Retina (tissue), 1 donor: ENCODE results near the gene CDK5RAP1.
"Not testable (repeated sequence)": the region's sequence is repeated elsewhere in the genome, so short reads cannot be mapped to it uniquely, and the experiment has no call there.

Experiments
- DNase-seq: peaks from one replicate; pipeline ENCODE4 v3.0.0-alpha.2; 2016

CDK5RAP1 gene

DNA sequence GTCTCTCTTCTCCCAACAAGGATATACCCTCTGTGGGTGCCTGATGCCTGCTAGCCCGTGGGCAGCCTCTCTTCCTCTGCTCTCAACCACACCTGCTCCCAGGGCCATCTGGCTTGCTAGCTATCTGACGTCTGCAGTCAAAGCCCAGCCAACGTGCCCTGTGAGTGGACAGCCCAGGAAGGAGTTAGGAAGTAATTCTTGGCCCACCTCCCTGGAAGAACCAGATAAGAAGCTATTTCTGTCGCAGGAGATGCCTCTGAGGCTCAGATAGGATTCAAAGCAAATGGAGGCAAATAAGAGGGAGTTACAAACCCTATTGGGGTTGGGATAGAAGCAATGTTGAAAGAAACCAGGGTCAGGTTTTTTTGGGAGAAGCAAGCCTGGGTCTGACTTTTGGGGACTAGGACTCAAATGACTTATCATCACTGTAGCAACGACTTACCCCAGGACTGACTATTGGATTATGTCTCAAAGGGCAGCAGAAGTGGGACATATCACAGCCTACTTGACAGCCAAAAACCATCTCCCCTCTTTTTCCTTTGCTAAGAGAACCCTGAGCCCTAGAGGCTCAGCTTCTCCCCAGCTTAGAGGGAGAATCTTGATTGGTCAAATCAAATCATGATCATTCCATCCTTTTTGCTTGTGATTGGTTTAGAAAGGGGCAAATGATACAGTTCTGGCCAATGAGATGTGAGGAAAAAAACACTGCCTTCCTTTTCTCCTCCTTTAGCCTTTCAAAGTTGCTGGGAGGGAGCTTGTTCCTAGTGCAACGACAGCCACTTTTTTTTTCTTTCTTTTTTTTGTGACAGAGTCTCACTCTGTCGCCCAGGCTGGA, 18.0 kb upstream of the CDK5RAP1 start:
- no peak for DNase-seq

DNA sequence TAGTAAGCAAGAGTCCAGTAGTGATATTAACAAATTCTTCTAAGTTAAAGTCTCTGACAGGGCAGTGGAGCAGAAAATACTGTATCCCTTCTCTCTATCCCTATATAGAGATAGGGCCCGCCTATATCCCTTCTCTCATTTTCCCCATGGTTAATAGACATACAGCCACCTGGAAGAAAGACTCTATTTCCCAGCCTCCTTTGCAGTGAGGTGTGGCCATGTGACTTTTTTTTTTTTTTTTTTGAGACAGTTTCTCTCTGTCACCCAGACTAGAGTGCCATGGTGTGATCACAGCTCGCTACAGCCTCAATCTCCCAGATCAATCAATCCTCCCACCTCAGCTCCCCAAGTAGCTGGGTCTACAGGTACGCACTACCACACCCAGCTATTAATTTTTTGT, 16.7 kb upstream of the CDK5RAP1 start:
- no peak for DNase-seq

DNA sequence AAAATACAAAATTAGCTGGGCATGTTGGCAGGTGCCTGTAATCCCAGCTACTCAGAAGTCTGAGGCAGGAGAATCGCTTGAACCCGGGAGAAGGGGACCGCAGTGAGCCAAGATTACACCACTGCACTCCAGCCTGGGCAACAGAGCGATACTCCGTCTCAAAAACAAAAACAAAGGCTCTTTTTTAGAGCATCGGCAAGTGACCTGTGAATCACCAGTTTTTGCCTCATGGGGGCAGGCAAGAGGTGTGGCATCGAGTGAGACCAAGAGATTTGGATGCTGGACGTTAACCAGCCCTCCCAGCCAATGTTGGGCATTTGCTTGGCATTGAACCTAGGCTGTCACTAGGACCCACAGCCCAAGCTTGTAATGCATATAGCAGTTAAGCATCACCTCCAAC, 14.6 kb upstream of the CDK5RAP1 start:
- peak; percentile 19 for DNase-seq

DNA sequence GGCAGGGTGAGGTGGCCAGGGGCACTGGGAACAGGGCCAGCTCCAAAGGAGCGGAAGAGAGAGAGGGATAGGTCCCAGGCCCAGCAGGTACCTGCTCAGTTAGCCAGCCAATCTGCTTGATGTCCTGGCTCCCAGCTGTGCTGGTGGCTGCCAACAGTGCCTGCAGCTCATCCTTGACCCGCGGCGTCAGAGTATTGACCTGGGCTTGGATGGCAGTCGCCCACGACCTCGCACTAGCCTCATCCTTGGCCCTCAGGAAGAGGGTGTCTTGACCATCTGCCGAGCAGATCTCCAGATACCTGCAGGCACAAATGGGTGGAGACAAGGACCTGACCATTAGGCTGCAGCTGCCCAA, 11.1 kb upstream of the CDK5RAP1 start:
- DNase-seq = no peak

DNA sequence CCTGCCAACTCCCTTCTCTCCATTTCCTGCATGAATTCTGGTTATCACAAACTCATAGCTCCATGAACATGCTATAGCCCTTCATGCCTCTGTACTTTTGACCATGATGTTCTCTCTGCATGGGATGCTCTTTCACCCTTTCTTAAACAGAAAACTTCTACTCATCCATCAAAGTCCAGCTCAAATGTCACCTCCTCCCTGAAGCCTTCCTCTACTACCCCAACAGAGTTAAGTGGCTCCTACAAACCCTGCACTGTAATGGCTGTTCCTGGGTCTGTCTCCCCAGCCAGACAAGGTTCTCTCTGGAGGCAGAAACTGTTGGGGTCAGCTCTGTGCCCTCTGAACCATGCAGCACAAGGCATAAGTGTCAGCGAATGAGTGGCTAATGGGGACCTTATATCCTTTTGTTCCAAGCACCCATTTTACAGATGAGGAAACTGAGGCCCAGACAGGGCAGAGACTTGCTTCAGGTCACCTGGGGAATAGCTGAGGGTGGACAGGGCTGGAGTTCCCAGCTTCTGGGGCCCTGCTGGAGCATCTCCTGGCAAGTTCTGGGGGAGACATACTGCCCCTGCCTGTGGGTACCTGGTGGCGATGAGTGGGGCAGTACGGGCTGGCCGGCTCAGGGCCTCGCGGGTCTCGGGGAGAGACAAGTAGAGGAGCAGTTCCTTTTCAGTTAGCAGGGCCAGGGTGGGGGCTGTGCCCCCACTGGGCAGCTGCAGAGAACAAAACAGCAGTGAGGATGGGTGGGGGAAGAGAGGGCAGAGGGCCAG, 10.6 kb upstream of the CDK5RAP1 start:
- DNase-seq = no peak

GRCh38 chr20:33411242-33411641, 9.9 kb upstream of the CDK5RAP1 start:
- DNase-seq = no peak

DNA sequence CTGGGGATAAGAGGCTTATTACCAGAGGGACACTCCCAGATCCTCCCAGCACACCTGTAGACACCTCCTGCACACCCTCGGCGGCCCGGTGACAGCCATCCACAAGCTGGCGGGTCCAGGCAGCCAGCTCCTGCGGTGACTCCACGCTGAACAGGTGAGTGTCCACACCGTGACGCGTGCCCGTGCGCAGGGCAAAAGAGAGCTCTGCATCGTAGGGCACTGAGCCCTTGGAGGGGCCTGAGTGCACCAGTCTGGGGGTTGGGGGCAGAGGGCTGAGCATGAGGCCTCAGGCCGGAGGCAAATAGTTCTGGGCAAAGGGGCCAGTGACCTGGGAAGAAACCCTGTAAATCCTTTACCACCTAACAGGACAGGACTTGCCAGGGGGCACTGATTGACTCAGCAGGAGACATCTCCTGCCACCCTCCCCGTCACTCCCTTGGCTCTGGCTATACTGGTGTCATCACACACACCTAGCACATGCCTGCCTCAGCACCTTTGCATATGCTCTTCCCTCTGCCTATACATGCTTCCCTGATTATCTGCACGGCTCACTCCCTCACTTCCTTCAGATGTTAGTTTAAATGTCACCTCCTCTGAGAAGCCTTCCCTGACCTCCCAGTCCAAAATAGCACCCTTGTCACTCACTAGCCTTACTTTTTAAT, 8.9 kb upstream of the CDK5RAP1 start:
- no peak for DNase-seq

DNA sequence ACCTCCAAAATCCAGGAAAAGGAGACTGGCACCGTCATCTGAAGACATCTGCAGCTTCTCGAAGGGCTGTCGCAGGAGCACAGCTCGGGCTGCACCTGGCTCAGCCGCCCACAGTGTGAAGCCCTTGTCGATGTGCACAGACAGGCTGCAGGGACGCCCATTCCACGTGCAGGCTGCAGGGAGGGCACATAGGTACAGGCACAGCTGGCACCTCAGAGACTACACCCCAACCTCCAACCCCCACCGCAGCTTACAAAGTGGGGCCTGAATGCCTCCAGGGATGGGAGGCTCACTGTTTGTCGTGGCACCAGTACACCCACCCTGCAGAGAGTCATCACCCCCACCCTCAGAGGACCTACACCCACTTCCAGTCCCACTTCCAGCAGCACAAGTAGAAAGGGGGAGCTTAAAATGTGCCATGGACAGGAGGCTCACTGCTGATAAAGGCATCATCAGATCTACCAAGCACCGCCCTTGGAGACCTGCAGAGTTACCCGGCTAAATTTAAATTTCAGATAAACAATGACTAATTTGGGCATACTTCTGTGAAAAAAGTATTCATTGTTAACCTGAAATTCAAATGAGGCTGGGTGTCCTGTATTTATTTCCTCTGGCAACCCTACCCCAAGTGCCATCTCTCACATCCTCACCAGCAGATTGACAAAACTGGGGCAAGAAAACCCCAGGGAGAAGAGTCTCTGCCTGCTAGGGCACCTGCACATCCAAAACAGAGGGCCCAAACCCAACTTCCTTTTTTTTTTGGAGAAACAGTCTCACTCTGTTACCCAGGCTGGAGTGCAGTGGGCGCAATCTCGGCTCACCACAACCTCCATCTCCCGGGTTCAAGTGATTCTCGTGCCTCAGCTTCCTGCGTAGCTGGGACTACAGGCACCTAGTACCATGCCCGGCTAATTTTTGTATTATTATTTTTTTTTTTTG, 7.7 kb upstream of the CDK5RAP1 start:
- no peak for DNase-seq

DNA sequence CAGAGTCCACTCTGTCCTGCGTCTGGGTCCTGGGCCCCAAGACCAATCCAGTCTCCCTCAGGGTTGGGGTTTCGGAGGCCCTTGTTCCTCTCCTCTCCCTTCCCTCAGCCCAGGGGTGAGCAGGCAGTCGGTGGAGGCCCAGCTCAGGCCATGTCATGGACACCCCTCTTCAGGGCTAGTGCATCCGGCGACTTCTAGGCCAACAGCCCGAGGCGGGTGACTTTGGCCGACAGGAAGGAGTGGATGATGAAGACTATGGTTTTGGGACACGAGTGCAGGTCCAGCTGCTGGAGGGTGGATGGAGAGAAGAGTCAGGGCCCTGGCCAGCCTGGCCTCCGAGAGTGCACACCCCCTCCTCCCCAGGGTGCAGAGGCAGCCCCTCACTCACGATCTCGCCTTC, 7.0 kb upstream of the CDK5RAP1 start:
- no peak for DNase-seq

DNA sequence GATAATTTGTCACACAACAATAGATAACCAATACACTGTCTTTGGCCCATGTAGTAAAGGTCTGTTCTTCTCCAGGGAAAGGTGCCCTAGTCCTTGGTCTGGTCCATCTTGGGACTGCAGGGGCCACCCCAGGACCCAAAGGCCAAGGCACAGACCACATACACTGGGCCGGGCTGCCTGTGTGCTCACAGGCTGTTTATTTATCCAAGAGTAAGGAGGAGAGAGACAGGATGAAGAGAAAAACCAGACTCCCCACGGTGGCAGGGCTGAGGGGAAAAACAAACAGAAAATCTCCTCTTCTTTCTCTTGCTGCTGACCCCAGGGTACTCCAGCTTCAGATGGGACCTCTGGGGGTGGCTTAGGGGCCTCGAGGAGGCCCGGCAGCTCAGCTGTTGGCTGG, 6.5 kb upstream of the CDK5RAP1 start:
- no peak for DNase-seq

DNA sequence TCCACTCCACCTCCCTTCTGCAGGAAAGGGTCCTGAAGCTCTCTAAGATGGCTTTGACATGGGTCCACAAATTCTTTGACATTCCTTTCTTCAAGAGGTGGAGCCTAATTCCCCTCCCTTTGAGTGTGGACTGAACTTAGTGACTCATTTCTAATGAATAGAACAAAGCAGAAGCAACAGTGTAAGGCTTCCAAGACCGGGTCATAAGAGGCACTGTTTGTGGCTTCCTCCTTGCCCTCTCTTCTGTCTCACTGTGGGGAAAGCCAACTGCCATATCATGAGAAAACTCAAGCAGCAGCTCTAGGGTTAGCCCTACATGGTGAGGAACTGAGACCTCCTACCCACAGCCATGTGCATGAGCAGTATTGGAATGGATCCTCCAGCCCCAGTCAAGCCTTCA, 5.9 kb upstream of the CDK5RAP1 start:
- DNase-seq = no peak

GRCh38 chr20:33404281-33404680, 3.0 kb upstream of the CDK5RAP1 start:
- no peak for DNase-seq

DNA sequence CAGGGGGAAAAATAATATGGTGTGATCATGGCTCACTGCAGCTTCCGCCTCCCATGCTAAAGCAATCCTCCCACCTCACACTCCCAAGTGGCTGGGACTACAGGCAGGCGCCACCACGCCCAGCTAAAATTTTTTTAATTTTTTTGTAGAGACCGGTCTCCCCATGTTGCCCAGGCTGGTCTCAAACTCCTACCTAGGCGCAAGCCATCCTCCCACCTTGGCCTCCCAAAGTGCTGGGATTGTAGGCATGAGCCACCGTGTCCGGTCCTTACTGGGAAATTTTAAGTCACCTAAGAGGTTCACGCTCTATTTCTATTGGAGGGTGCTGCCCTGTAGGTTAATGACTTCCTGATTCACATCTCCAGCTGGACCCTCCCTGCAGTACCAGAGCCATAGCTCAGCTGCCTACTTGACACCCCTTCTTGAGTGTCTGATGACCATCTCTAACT, 626 bp upstream of the CDK5RAP1 start:
- no peak for DNase-seq

DNA sequence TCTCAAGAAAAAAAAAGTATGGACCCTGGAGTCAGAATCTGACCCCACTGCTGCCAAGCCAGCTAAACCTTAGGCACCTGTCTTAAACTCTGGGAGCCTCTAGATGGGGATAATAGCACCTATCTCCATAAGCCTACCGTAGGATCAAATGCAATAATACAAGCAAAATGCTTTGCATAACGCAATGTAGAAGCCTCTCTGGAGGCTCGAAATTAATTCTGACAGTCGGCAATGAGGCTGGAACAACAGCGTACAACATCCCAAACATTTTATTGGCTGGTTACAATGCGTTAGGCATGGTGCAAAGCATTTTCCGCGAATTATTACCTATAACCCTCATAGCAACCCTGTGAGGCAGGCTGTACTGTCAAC, 521 bp downstream of the CDK5RAP1 start:
- DNase-seq = no peak

DNA sequence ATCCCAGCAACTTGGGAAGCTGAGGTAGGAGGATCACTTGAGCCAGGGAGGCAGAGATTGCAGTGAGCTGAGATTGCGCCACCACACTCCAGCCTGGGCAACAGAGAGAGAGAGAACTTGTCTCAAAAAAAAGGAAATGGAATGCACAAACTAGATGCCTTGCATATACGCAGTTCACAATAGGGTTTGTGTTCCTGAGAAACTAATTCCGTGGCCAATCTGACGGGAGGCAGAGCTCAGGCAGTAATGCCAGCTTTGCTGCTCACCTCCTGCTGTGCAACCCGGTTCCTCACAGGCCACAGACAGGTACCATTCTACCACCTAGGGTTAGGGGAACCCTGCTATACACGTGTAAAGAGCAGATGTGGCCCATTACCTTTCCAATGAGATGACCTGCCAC, 1.4 kb downstream of the CDK5RAP1 start:
- DNase-seq = no peak

DNA sequence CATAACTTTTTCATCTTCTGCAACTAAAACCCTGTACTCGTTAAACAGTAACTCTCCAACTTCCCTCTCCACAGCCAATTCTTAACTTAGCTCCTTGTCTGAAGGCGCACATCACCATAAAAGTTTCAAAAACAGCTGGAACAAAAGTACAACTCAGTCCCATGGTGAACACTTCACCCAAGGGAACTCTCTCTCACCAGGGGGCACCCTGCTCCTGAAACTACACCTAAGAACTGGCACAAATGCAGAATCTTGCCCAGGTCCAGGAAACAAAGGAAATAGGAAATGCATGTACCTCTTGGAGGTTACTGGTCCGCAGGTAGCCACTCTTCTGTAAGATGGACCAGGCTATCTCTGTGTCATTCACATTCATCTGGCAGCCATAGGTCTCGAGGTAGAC, 6.6 kb downstream of the CDK5RAP1 start:
- DNase-seq = no peak

- DNase-seq = no peak
These were observed 7.7 kb downstream of the CDK5RAP1 start for GRCh38 chr20:33393609-33394008.

DNA sequence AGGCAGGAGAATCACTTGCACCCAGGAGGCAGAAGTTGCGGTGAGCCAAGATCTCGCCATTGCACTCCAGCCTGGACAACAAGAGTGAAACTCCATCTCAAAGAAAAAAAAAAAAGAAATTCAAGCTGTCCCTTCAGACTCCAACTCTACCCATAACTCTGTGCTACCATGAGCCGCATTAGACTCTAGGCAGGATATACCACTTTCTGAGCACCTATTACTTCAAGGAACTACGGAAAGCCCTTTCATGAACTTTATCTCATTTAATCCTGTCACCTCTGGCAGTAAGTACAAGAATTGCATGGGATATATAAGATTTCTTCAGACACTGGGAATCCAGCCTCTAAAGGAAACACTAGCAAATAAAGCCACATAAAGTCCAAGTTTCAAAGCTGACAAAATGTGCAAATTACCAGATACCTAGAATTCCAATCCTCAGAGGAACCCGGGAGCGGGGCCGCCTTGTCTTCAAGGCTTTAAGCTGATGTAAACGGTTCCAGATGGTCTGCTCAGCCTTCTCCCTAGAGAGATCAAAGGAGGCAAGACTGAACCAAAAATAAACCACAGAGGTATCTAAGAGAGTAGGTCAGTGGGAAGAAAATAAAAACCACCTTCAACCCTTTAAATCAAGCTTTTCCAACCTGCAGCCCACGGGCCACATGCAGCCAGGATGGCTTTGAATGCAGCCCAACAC, 9.4 kb downstream of the CDK5RAP1 start:
- no peak for DNase-seq

- not testable (repeated sequence) for DNase-seq
These were observed 12.0 kb downstream of the CDK5RAP1 start for GRCh38 chr20:33389326-33389725.

DNA sequence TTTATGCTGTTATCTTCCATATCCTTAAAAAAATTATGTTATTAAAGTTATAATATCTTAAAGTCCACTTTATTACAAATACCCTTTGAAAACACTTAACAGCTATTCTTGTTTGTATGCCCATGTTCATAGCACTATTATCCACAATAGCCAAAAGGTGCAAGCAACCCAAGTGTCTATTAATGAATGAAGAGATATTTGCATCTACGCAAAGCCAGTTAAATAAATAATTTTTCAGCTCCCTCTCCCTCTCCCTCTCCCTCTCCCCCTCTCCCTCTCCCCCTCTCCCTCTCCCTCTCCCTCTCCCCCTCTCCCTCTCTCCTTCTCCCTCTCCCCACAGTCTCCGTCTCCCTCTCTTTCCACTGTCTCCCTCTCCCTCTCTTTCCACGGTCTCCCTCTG, 13.1 kb downstream of the CDK5RAP1 start:
- no peak for DNase-seq

GRCh38 chr20:33387177-33387576, 14.1 kb downstream of the CDK5RAP1 start:
- DNase-seq = no peak

- no peak for DNase-seq
These were observed 14.6 kb downstream of the CDK5RAP1 start for GRCh38 chr20:33386673-33387072.
